AG09319 (cell line): ENCODE results near the gene ROPN1B.

ENCODE experiments used
- DNase-seq: peaks from one replicate; pipeline ENCODE4 v3.0.0-alpha.2; 2010; ENCODE audit warnings: low read depth; ENCODE audit errors: extremely low read depth
- TF ChIP-seq, protein P1 (sequence below): IDR thresholded peaks from 2 replicates; pipeline ENCODE4 v1.5.1; 2011; ENCODE audit warnings: low read depth, mild to moderate bottlenecking, inconsistent platforms, low read length, moderate library complexity

The ROPN1B gene

GRCh38 chr3:126025116-126025729 is 56.2 kb downstream of the ROPN1B start:
- DNase-seq = no peak
- TF ChIP-seq, protein P1, sequence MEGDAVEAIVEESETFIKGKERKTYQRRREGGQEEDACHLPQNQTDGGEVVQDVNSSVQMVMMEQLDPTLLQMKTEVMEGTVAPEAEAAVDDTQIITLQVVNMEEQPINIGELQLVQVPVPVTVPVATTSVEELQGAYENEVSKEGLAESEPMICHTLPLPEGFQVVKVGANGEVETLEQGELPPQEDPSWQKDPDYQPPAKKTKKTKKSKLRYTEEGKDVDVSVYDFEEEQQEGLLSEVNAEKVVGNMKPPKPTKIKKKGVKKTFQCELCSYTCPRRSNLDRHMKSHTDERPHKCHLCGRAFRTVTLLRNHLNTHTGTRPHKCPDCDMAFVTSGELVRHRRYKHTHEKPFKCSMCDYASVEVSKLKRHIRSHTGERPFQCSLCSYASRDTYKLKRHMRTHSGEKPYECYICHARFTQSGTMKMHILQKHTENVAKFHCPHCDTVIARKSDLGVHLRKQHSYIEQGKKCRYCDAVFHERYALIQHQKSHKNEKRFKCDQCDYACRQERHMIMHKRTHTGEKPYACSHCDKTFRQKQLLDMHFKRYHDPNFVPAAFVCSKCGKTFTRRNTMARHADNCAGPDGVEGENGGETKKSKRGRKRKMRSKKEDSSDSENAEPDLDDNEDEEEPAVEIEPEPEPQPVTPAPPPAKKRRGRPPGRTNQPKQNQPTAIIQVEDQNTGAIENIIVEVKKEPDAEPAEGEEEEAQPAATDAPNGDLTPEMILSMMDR = no peak

DNA sequence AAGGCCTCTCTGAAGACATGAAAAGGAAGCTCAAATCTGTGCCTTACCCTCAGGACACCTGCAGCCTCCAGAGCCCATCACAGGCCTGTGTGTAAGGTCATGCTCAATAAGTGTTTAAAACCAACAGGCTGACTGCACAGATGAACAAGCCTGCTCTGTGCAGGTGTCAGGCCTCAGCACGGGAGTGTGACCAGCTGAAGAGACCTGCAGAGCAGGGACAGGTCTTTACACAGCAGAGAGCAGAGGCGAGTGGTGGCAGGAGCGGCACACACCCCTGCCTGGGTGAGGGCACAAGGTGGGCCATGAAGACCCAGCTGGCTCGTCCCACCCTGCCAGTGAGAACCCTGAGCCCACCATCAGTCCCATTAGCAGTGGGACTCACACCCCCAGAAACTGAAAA is 56.9 kb downstream of the ROPN1B start:
- TF ChIP-seq, protein P1 = no peak
- no peak for DNase-seq

GRCh38 chr3:126026277-126026751 is 57.3 kb downstream of the ROPN1B start:
- TF ChIP-seq, protein P1 = no peak
- no peak for DNase-seq

GRCh38 chr3:126026761-126027160 is 57.8 kb downstream of the ROPN1B start:
- no peak for DNase-seq
- TF ChIP-seq, protein P1 = no peak

GRCh38 chr3:126028096-126028495 is 59.1 kb downstream of the ROPN1B start:
- DNase-seq = no peak
- TF ChIP-seq, protein P1 = no peak

GRCh38 chr3:126029241-126029640 is 60.3 kb downstream of the ROPN1B start:
- TF ChIP-seq, protein P1 = no peak
- no peak for DNase-seq

DNA sequence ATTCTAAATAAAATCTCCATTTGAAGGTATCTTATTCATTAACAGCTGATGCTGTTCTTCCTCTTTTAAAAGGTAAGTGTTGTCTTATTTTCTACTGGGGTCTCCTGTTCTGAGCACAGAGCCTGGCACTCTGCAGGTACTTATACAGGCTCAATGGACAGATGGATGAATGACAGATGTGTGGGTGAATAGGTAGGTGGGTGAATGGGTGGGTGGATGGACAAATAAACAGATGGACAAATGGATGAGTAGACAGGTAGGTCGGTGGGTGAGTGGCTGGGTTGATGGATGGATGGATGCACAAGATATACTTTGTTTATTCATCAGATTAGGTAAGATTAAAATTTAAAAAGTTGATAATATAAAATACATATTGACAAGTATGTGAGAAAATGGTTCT is 61.5 kb downstream of the ROPN1B start:
- no peak for DNase-seq

More for the DNA sequence above, 61.5 kb downstream of the ROPN1B start:
- TF ChIP-seq, protein P1 = no peak
